Psoas muscle (tissue), 8 donors: ENCODE results near the gene P2RX3. TPM values are rescaled to one million over a fixed set of nuclear protein-coding genes. Genes with fewer than 3 reads are reported as not detected.

ENCODE experiments used
- ATAC-seq, 4 donors: fragments of 200-7000 bp; cut with Tn5 transposase; one replicate each; pipeline ENCODE4 v1.9.1; 2020; ENCODE audit warnings: moderate library complexity in 3 of 4, mild to moderate bottlenecking in 2 of 4
- DNase-seq, 2 donors: peaks; one replicate each; pipeline ENCODE4 v3.0.0-alpha.2; 2020
- H3K27ac ChIP-seq: fragments of 200-600 bp; one replicate; pipeline ENCODE4 v1.8.0; 2022
- H3K27me3 ChIP-seq, 3 donors: fragments of 200-600 bp in 1 of 3; one replicate each; pipeline versions ENCODE4 v1.6.1 to v1.8.0; 2013 to 2022; ENCODE audit warnings: low read length in 2 of 3, mild to moderate bottlenecking in 2 of 3, moderate library complexity in 1 of 3; ENCODE audit not compliant: insufficient read depth in 3 of 3
- H3K36me3 ChIP-seq, 2 donors: fragments of 200-600 bp in 1 of 2; one replicate each; pipeline versions ENCODE4 v1.6.1 to v1.8.0; 2013 to 2022; ENCODE audit warnings: low read depth in 1 of 2, mild to moderate bottlenecking in 1 of 2, moderate library complexity in 1 of 2; ENCODE audit not compliant: insufficient read depth in 1 of 2
- H3K4me1 ChIP-seq: fragments of 200-600 bp; one replicate; pipeline ENCODE4 v1.8.0; 2022
- H3K4me3 ChIP-seq: fragments of 200-600 bp; one replicate; pipeline ENCODE4 v1.8.0; 2022; ENCODE audit warnings: mild to moderate bottlenecking
- H3K9me3 ChIP-seq: fragments of 200-600 bp; one replicate; pipeline ENCODE4 v1.8.0; 2022
- WGBS, 3 donors: extraction: QIAGEN DNeasy Blood & Tissue Kit; methylation state at CpG; one replicate each; pipeline versions ENCODE4 v1.1.6 to v1.1.7; 2013; 5-methylcytosine and 5-hydroxymethylcytosine counted together
- intact Hi-C, 2 donors: fragments of 100-400 bp; cut with DNase I; formaldehyde crosslinking; loops; one replicate each; pipeline versions ENCODE4 v1.11.0 to v1.14.2; 2022
- polyA plus RNA-seq, 3 donors: library from polyadenylated mRNA; stranded (reverse); fragments of 200-250 nt; gene quantifications; one replicate each; pipeline ENCODE4 v1.2.3, GENCODE V29; 2013
- total RNA-seq, 4 donors: library from RNA; stranded (reverse); fragmentation: NEBNext Ultra II Directional in 2 of 4; extraction: Animal tissue kit (Norgen Biotek cat#: 25700) in 2 of 4; gene quantifications; one replicate each; pipeline versions ENCODE4 v1.2.1 to v1.2.4, GENCODE V29; 2021 to 2023
- TF ChIP-seq, protein P1 (sequence below): fragments of 200-600 bp; IDR thresholded peaks from one replicate; pipeline ENCODE4 v1.8.0; 2022; ENCODE audit warnings: antibody characterized with exemption
- donor health status: healthy with polysubstance abuse.
- donor health status: DM: no; HTN: no; CAD: no; lungs with moderate emphysema.
- donor health status: Bipolar disorder and iron deficiency.
- donor health status: healthy.
- donor health status: DM: yes; HTN: yes; CAD: no.
- donor health status: DM: no; HTN: no; CAD: no.
- donor health status: DM: no; HTN: no; CAD: no.
- donor health status: DM: yes; HTN: yes; CAD: no.

Gene P2RX3
- total and polyA plus RNA-seq, 7 donors, result 0.21 to 0.90 (median 0.40) TPM

DNA sequence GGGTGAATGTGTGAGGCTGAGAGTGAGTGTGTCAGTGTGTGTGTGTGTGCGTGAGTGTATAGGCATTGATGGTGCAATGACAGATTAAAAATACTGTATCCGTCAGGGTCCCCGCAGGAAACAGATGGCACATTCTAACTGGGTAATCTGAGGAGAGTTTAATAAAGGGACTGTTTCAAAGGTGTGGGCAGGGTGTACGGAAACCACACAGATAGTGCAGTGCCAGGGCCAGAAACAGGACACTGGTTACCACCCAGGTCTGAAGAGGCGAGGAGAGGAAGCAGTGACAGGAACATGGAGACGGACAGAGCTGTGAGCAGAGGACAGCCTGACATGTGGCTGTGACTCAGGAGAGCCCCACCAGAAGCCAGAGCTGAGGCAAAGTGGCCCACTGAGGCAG is 16.5 kb downstream of the P2RX3 start:
- peak in 3 of 4 donors; percentile 25 to 30 (median 29) for ATAC-seq
- H3K36me3 ChIP-seq, result no peaks in the 10 kb centered on the region
- H3K27me3 ChIP-seq, result no peaks in the 10 kb centered on the region
- no peak overlapping the region for H3K4me3 ChIP-seq
- H3K9me3 ChIP-seq, result no peaks in the 10 kb centered on the region
- TF ChIP-seq, protein P1, sequence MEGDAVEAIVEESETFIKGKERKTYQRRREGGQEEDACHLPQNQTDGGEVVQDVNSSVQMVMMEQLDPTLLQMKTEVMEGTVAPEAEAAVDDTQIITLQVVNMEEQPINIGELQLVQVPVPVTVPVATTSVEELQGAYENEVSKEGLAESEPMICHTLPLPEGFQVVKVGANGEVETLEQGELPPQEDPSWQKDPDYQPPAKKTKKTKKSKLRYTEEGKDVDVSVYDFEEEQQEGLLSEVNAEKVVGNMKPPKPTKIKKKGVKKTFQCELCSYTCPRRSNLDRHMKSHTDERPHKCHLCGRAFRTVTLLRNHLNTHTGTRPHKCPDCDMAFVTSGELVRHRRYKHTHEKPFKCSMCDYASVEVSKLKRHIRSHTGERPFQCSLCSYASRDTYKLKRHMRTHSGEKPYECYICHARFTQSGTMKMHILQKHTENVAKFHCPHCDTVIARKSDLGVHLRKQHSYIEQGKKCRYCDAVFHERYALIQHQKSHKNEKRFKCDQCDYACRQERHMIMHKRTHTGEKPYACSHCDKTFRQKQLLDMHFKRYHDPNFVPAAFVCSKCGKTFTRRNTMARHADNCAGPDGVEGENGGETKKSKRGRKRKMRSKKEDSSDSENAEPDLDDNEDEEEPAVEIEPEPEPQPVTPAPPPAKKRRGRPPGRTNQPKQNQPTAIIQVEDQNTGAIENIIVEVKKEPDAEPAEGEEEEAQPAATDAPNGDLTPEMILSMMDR, result no peak
- intact Hi-C loops, result no loop called here
- H3K4me1 ChIP-seq, result peaks cover 7% of the 10 kb centered on the region
- H3K27ac ChIP-seq, result no peak overlapping the region
- 55 to 75% (median 70%) methylated on average over 6 of the region's 6 CpGs for WGBS, 3 donors
- no peak for DNase-seq

DNA sequence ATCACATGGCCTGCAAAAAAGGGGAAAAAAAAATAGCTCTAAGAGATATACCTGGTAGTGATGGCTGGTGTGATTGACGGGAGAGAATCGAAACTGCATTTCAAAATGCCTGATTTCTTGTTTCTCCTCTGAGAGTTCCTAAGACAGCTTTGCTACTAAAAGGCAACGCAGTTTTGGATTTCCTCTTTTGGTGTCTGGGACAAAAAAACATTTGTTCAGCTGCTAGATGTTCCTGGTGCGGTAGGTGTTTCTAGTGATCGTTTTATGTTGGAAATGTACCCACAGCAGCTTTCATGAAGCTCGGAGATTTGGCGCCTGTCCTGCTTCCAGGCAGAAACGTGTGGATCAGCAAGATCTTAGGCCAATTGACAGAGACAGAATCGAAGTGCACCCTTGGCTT is 18.1 kb downstream of the P2RX3 start:
- intact Hi-C loops, result no loop called here
- WGBS, 3 donors, result 50 to 67% (median 61%) methylated on average over 9 of the region's 9 CpGs
- peaks cover 7% of the 10 kb centered on the region for H3K4me1 ChIP-seq

DNA sequence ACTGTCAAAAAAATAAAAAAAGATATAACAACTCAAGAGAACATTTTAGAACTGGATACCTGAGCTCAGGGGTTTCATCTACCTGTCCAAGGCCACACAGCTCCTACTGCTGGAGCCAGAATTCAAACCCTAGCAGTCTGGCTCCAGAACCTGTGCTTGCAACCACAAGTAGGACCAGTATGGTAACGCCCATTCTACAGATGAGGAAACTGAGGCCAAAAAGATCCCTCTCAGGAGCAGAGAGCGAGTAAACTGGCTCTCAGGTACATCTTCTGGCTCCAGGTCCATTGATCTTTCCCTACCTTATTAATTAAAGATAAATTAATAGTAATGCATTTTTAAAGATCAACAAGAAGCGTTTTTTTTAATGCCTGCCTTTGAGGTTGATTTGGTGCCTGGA is 19.2 kb downstream of the P2RX3 start:
- intact Hi-C loops, result no loop called here
- H3K27ac ChIP-seq, result peak overlapping the region; percentile 54
- ATAC-seq, result no peak

More for the DNA sequence above, 18.1 kb downstream of the P2RX3 start:
- TF ChIP-seq, protein P1, result no peak
- DNase-seq (no peak), ATAC-seq (no peak)
- Histone ChIP-seq H3K27ac (no peak overlapping the region), H3K36me3 (no peaks in the 10 kb centered on the region), H3K9me3 (no peaks in the 10 kb centered on the region), H3K4me3 (no peak overlapping the region), H3K27me3 (no peaks in the 10 kb centered on the region)

DNA sequence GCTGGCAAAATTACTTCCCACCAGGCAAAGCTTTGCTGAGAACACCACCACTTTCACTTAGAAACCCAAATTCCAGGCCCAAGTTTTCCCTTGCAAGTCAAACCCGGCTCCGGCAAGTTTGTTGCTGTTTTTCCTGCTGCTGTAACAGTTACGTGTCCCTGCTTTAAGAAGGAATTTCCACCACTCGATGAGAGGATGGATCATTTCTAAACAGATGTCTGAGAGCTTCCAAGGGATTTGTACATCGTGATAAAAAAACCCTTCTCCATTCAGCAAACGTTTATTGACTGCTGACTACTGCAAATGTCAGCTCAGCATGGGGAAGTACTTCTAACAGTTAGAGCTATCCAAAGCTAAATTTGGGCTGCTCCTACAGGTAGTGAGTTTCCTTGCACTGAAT is 19.7 kb downstream of the P2RX3 start:
- ATAC-seq, result no peak
- intact Hi-C loops, result no loop called here
- 20 to 27% (median 21%) methylated on average over 6 of the region's 6 CpGs for WGBS, 3 donors

More for the DNA sequence above, 19.2 kb downstream of the P2RX3 start:
- WGBS, 3 donors, result 89 to 93% (median 92%) methylated on average over 3 of the region's 3 CpGs
- H3K4me3 ChIP-seq, result no peak overlapping the region
- TF ChIP-seq, protein P1, result no peak
- H3K27me3 ChIP-seq, result no peaks in the 10 kb centered on the region
- DNase-seq, result no peak
- no peaks in the 10 kb centered on the region for H3K36me3 ChIP-seq
- no peaks in the 10 kb centered on the region for H3K9me3 ChIP-seq
- peaks cover 7% of the 10 kb centered on the region for H3K4me1 ChIP-seq

More for the DNA sequence above, 19.7 kb downstream of the P2RX3 start:
- DNase-seq, result no peak
- TF ChIP-seq, protein P1, result no peak
- H3K4me3 ChIP-seq, result no peak overlapping the region
- no peaks in the 10 kb centered on the region for H3K36me3 ChIP-seq
- no peaks in the 10 kb centered on the region for H3K27me3 ChIP-seq
- peaks cover 7% of the 10 kb centered on the region for H3K4me1 ChIP-seq
- H3K27ac ChIP-seq, result peak overlapping the region; percentile 54
- no peaks in the 10 kb centered on the region for H3K9me3 ChIP-seq
